Measurements from ENCODE around the gene AMZ1.

The AMZ1 gene, protein sequence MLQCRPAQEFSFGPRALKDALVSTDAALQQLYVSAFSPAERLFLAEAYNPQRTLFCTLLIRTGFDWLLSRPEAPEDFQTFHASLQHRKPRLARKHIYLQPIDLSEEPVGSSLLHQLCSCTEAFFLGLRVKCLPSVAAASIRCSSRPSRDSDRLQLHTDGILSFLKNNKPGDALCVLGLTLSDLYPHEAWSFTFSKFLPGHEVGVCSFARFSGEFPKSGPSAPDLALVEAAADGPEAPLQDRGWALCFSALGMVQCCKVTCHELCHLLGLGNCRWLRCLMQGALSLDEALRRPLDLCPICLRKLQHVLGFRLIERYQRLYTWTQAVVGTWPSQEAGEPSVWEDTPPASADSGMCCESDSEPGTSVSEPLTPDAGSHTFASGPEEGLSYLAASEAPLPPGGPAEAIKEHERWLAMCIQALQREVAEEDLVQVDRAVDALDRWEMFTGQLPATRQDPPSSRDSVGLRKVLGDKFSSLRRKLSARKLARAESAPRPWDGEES

DNA sequence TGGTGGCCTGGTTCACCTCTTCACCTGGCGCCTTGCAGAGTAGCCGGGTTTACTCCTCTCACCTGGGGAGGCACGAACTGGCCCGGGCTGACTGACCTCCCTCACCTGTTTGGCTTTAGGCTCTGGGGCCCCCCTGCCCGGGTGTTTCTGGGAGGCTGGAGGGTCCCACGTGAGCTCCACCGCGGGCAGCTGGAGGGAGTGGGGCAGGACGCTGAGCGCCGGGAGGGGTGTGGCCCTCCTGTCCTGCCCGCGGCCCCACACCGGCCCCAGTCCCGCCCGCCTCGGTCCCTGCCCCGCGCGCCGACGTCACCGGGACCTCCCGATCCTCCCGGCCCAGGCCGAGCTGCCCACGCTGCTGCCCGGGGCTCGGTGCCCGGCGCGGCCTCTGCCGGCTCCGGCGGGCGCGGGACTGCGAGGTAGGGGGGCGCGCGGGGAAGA lies at the start of gene AMZ1:
Gene AMZ1 (plus strand): TSS at position 322 of the 438 bp plus-strand sequence. CDS start 12,250 bp downstream, outside the sequence.
- H3K36me3 Mint-ChIP-seq (ENCODE audit: insufficient read depth): no peaks in the 10 kb centered on the region
- peak within 1 kb of the TSS; percentile 73 for H3K4me3 Mint-ChIP-seq
- no peak within 1 kb of the TSS for H3K27ac Mint-ChIP-seq (ENCODE audit: low read depth)
- peaks cover 26% of the 10 kb centered on the region for H3K4me1 Mint-ChIP-seq
- no peak for ATAC-seq (replicated peaks; ENCODE audit: extremely low read depth, poor library complexity, severe bottlenecking)
- no peak for DNase-seq (ENCODE audit: low spot score in 2 of 2)
- H3K27me3 Mint-ChIP-seq: peaks cover 55% of the 10 kb centered on the region
- no peaks in the 10 kb centered on the region for H3K9me3 Mint-ChIP-seq

DNA sequence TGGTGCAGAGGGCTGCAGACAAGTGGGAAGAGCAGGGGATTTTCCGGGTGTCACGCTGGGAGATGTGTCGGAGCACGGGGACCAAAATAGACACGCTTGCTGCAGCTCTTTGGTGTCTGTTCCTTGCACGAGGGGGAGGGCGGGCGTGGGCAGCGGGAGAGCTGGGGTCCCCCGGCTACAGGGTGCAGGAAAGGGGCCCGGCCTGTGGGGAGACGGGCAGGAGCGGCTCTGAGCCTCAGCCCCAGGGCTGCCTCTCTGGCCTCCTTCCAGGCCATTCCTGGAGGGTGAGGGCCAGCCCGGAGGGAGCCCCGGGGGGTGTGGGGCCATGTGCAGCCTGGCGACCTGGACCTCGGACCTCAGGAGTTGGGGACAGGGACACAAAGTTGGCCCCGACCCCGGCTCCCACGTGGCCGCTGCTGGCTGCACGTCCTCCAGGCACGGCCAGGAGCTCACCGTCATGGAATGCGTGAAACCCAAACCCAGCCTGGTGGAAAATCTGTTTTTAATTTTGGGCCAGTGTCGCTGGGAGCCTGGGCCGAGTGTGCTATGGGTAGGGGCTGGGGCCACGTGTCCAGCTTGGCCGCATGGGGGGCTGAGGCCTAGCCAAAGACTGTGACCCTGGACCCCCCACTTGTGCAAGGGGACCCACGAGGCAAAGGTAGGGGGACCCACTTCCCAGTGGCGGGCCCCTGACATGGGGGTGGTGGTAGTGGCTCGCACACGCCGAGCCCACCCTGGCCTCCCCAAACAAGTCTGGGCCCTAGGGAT lies 49.6 kb upstream of the AMZ1 start:
- Mint-ChIP-seq H3K27me3 (no peaks in the 10 kb centered on the region), H3K9me3 (no peaks in the 10 kb centered on the region), H3K4me1 (peaks cover 15% of the 10 kb centered on the region), H3K27ac (ENCODE audit: low read depth) (peak overlapping the region; percentile 76), H3K36me3 (ENCODE audit: insufficient read depth) (peaks cover 4% of the 10 kb centered on the region), H3K4me3 (no peak overlapping the region)
- DNase-seq (ENCODE audit: low spot score in 2 of 2) (no peak), ATAC-seq (replicated peaks; ENCODE audit: extremely low read depth, poor library complexity, severe bottlenecking) (no peak)

DNA sequence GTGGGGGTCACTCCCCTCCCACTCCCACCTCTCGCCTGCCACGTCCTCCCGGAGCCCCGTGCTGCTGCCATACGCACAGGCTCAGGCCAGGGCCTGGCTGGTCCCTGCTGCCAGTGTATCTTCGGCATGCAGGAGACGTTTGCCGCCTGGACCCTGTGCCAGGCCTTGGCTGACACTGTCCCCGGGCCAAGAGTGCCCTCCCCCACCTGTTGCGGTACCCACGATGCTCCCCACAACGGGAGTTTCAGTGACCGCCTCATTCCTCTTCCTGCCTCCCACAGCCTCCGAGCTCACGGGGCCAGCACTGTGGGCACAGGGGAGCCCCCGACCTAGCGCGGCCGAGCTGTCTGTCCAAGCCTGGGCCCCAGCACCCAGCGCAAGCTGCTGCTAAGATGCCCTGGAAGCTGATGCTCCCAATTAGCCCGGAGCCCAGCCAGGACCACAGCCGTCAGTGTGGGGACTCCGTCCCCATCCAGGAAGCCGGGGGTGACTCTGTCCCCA lies 48.8 kb upstream of the AMZ1 start:
- DNase-seq (ENCODE audit: low spot score in 2 of 2): no peak
- H3K9me3 Mint-ChIP-seq: no peaks in the 10 kb centered on the region
- H3K4me1 Mint-ChIP-seq: peaks cover 18% of the 10 kb centered on the region
- ATAC-seq (replicated peaks; ENCODE audit: extremely low read depth, poor library complexity, severe bottlenecking): no peak
- H3K27ac Mint-ChIP-seq (ENCODE audit: low read depth): no peak overlapping the region
- H3K27me3 Mint-ChIP-seq: no peaks in the 10 kb centered on the region
- no peak overlapping the region for H3K4me3 Mint-ChIP-seq
- H3K36me3 Mint-ChIP-seq (ENCODE audit: insufficient read depth): peaks cover 4% of the 10 kb centered on the region

DNA sequence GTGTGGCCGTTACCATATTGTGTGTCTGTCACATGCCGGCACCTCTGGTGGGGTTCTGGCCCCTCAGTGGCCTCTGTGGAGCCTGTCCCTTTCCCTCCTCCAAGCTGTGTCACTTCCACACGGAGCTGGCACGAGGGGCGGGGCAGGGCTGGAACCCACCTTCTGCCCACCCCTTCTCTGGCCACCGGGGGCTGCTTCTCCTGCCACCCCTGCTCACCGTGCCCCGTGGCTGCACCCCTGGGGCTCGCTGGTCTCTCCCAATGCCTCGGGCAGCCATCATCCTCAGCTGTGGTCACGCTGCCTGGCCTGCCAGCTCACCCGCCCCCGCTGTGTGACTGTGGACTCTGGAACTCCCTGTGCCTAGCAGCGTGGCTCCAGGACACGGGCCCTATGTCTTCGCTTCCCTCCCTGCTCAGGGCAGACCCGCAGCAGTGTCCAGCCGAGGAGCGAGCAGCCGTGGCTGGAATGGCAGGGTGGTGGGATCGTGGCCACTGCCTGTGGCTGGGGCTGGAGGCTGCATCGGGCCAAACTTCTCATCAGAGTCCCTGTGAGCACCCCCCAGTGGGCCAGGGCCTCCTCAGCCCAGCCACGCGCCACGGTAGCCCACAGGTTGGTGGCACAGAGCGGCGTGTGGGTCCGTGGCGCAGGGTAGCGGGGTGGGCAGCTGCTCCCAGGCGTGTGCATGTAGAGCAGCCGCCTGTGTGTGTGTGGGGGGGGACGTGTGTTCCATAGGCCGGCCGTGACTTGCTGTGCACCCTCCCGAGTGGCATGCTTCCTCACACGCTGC lies 48.1 kb upstream of the AMZ1 start:
- peaks cover 3% of the 10 kb centered on the region for H3K36me3 Mint-ChIP-seq (ENCODE audit: insufficient read depth)
- no peaks in the 10 kb centered on the region for H3K9me3 Mint-ChIP-seq
- H3K4me1 Mint-ChIP-seq: peaks cover 23% of the 10 kb centered on the region
- H3K27ac Mint-ChIP-seq (ENCODE audit: low read depth): no peak overlapping the region
- no peaks in the 10 kb centered on the region for H3K27me3 Mint-ChIP-seq
- DNase-seq (ENCODE audit: low spot score in 2 of 2) (no peak), ATAC-seq (replicated peaks; ENCODE audit: extremely low read depth, poor library complexity, severe bottlenecking) (no peak)
- H3K4me3 Mint-ChIP-seq: no peak overlapping the region

DNA sequence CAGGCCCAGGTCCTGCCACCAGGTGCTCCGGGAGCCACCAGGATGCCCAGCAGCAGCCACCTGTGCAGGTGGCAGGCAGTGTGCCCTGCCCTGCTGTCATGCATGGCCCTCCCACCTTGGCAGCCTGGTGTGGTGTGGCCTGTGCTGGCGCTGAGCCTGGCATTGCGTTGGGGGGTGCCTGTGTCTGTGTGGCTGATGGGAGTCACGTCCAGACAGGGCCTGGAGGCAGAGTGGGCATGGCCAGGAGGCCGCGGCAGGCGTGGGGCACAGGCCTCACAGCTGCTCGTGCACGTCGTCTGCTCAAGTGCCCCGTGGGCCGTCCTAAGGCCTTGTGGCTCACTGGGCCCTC lies 47.5 kb upstream of the AMZ1 start:
- Mint-ChIP-seq H3K27ac (ENCODE audit: low read depth) (no peak overlapping the region), H3K9me3 (no peaks in the 10 kb centered on the region), H3K27me3 (no peaks in the 10 kb centered on the region), H3K4me3 (no peak overlapping the region), H3K36me3 (ENCODE audit: insufficient read depth) (peaks cover 2% of the 10 kb centered on the region), H3K4me1 (peaks cover 29% of the 10 kb centered on the region)
- ATAC-seq (replicated peaks; ENCODE audit: extremely low read depth, poor library complexity, severe bottlenecking) (no peak), DNase-seq (ENCODE audit: low spot score in 2 of 2) (no peak)

DNA sequence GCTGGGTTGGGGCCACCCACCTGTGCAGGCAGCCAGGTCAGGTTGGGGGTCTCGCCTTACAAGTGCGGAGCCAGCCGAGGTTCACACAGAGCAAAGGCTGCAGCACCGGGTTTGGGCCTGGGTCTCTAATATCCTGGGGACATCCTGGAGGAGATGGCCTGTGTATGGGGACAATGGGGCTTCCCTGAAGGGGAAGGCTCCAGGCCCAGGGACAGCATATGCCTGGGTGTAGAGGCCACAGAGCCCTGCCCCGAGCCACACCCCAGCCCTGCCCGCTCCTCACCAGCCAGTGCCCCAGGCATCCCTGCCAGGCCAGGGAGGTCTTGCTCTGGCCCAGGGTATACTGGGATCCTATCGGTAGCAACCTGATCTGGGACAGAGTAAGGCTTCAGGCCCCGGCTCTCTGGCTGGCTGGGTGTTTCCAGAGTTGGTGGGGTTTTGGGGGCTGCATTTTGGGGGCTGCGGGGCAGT lies 47.1 kb upstream of the AMZ1 start:
- Mint-ChIP-seq H3K27me3 (no peaks in the 10 kb centered on the region), H3K9me3 (no peaks in the 10 kb centered on the region), H3K4me3 (no peak overlapping the region), H3K27ac (ENCODE audit: low read depth) (no peak overlapping the region), H3K36me3 (ENCODE audit: insufficient read depth) (peaks cover 2% of the 10 kb centered on the region), H3K4me1 (peaks cover 33% of the 10 kb centered on the region)
- DNase-seq (ENCODE audit: low spot score in 2 of 2) (no peak), ATAC-seq (replicated peaks; ENCODE audit: extremely low read depth, poor library complexity, severe bottlenecking) (no peak)

DNA sequence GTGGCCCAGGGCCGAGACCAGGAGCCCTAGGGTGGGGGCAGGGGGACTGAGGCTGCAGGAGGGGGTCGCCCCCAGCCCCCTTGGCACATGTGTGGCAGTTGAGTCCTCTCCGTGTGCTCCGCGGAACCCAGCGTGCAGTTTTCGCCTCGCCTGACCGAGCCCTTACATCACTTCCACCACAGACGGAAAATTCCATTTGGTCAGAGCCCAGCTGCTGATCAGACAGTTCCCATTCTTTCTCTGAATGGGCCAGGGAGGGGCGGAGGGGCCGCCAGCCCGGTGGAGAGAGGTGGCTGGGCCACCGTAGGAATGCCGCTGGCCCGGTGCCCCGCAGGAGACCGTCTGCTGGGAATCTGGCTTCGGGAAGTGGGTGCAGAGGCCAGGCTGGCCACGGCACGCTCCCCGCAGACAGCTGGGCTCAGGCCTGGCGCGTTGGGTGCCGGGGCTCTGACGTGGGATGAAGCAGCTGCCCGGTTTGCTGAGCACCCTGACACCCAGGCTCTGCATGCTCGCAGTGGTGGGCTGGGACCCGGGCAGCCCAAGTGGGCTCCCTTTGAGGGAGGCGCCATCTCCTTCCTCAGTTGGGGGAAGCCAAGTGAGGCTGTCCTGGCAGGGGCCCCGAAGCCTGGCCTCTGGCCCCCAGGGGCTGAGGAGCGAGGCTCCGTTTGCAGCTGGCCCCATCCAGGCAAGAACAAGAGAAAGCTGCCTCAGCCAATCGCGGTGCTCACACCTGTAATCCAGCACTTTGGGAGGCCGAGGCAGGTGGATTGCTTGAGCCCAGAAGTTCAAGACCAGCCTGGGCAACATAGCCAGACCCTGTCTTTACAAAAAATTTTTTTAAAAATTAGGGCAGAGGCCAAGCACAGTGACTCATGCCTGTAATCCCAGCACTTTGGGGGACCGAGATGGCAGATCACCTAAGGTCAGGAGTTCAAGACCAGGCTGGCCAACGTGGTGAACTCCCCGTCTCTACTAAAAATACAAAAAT lies 46.3 kb upstream of the AMZ1 start:
- Mint-ChIP-seq H3K36me3 (ENCODE audit: insufficient read depth) (peaks cover 2% of the 10 kb centered on the region), H3K27ac (ENCODE audit: low read depth) (no peak overlapping the region), H3K4me3 (no peak overlapping the region), H3K4me1 (peaks cover 26% of the 10 kb centered on the region), H3K9me3 (no peaks in the 10 kb centered on the region), H3K27me3 (no peaks in the 10 kb centered on the region)
- no peak for DNase-seq (ENCODE audit: low spot score in 2 of 2)
- no peak for ATAC-seq (replicated peaks; ENCODE audit: extremely low read depth, poor library complexity, severe bottlenecking)

DNA sequence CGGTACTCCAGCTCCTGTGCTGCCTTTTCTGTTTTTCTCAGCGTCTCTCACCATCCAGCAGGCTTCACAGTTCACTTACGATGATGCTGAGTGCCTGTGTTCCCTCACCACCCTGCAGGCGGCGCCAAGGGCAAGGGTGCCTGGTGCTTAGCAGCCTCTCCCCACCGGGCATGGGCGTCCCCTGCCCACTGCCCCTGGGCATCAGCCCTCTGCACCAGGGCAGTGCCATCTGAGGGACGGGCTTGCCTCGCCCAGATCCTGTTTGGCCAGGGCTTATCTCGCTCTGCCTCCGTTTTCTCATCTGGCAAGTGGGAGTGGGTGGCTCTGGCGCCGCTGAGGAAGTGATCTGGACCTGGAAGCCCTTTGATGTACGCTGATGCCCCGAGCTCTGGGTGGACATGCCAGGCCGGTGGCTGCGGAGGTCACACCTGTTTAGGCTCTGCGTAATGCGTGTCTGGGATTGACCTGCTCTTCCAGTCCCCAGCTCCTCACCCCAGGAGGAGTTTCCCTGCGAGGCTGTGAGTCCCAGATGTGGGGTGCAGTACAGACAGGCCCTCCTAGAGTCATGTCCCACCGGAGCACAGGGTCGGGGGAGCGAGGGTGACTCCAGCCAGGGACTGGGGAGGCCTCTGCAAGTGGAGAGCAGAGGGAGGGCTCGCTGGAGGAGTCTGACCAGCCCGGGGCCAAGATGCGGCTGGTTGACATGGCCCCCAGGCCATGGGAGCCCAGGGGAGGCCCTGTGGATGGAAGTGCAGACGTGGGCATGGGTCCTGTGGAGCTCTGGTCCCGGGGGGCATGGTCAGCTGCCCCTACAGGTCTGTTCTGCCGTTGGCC lies 44.4 kb upstream of the AMZ1 start:
- Mint-ChIP-seq H3K27ac (ENCODE audit: low read depth) (no peak overlapping the region), H3K9me3 (no peaks in the 10 kb centered on the region), H3K36me3 (ENCODE audit: insufficient read depth) (peaks cover 1% of the 10 kb centered on the region), H3K4me3 (peak overlapping the region; percentile 34), H3K4me1 (peaks cover 26% of the 10 kb centered on the region), H3K27me3 (no peaks in the 10 kb centered on the region)
- DNase-seq (ENCODE audit: low spot score in 2 of 2): no peak
- ATAC-seq (replicated peaks; ENCODE audit: extremely low read depth, poor library complexity, severe bottlenecking): no peak

DNA sequence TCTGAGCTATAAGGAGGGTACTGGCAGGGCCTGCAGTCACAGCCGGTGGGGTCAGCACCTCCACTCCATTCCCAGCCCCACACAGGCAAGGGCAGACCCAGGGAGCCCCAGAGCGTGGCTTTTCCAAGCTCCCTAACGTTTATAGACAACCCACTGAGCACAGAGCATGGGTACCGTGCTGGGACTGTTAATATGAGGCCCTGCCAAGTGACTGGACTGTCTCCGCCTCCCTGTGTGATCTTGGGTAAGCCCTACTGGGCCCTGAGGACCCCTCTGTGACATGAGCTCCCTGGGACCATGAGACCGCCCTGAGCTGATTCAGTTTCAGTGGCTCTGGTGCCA lies 43.8 kb upstream of the AMZ1 start:
- no peaks in the 10 kb centered on the region for H3K9me3 Mint-ChIP-seq
- peaks cover 26% of the 10 kb centered on the region for H3K4me1 Mint-ChIP-seq
- DNase-seq (ENCODE audit: low spot score in 2 of 2) (no peak), ATAC-seq (replicated peaks; ENCODE audit: extremely low read depth, poor library complexity, severe bottlenecking) (no peak)
- H3K27ac Mint-ChIP-seq (ENCODE audit: low read depth): no peak overlapping the region
- no peaks in the 10 kb centered on the region for H3K27me3 Mint-ChIP-seq
- H3K4me3 Mint-ChIP-seq: peak overlapping the region; percentile 51
- H3K36me3 Mint-ChIP-seq (ENCODE audit: insufficient read depth): peaks cover 2% of the 10 kb centered on the region

DNA sequence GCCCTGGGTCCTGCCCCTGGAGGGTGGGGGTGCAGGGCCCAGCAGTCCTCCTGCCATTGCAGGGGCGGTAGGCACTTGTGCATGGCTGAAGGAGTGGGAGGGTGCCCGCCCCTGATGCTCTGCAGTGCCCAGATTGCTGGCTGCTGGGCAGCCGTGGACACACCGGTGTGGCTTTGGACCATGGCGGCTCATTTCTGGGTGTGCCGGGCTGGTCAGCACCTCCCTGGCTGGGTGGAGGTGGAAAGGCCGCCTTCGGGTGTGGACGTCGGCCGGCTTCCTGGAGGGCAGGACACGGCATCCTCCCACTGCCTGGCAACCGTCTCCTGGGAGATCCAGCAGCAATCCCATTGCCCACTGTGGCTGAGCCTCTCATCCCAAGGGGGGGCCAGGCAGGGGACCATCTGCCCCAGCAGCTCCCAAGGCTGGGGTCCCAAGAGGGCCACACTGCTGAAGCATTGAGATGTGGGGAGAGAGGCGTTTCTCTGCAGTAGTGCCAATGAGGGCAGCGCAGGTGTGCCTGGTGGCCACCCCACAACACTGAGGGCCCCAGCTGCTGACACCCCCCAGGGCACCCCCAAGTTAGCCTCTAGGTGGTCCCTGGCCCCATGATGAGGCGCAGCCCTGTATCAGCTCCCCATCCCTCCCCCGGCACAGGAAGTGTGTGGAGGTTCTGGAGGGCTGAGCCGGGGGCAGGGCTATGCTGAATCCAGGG lies 43.3 kb upstream of the AMZ1 start:
- Mint-ChIP-seq H3K27me3 (no peaks in the 10 kb centered on the region), H3K9me3 (no peaks in the 10 kb centered on the region), H3K4me1 (peaks cover 26% of the 10 kb centered on the region), H3K36me3 (ENCODE audit: insufficient read depth) (peaks cover 2% of the 10 kb centered on the region), H3K27ac (ENCODE audit: low read depth) (peak overlapping the region; percentile 41), H3K4me3 (peak overlapping the region; percentile 80)
- DNase-seq (ENCODE audit: low spot score in 2 of 2): no peak
- ATAC-seq (replicated peaks; ENCODE audit: extremely low read depth, poor library complexity, severe bottlenecking): peak; percentile 56

Data from central memory CD8-positive, alpha-beta T cell (primary cell).